ENCODE results near the gene CLCN6.

DNA sequence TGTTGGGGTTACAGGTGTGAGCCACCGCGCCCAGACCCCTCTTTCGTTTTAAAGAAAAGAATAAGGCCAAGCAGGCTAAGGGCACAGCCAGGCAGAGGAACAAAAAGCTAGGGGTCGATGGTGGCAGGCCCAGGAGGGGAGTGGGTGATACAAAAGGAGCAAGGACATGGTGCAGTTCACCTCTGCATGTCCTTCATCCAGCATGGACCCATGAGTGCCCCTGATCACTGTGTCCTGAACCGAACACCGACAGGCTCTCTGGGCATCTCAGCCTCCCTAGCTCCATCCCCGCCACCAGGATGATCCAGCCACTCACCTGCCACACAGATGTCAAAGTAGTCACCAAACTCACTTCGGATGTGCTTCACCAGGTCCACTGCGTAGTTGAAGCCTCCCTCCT, 6.1 kb upstream of the CLCN6 start:
- TF ChIP-seq ZNF624 (tag by site-specific recombination; IDR thresholded peaks at IDR 0.05) (no peak), ZEB2 (tag by site-specific recombination; IDR thresholded peaks at IDR 0.05) (no peak), ZNF792 (tag by site-specific recombination; IDR thresholded peaks at IDR 0.05) (no peak), SALL2 (tag by site-specific recombination; IDR thresholded peaks at IDR 0.05; ENCODE audit: borderline replicate concordance) (no peak), ZNF155 (tag by site-specific recombination; IDR thresholded peaks at IDR 0.05) (no peak), ZNF544 (tag by site-specific recombination; IDR thresholded peaks at IDR 0.05) (no peak), ZBTB48 (tag by site-specific recombination; IDR thresholded peaks at IDR 0.05) (no peak), HOXC10 (CRISPR knock-in tag; IDR thresholded peaks at IDR 0.05) (no peak)
- TF ChIP-seq, protein P1, sequence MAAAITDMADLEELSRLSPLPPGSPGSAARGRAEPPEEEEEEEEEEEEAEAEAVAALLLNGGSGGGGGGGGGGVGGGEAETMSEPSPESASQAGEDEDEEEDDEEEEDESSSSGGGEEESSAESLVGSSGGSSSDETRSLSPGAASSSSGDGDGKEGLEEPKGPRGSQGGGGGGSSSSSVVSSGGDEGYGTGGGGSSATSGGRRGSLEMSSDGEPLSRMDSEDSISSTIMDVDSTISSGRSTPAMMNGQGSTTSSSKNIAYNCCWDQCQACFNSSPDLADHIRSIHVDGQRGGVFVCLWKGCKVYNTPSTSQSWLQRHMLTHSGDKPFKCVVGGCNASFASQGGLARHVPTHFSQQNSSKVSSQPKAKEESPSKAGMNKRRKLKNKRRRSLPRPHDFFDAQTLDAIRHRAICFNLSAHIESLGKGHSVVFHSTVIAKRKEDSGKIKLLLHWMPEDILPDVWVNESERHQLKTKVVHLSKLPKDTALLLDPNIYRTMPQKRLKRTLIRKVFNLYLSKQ (tag by site-specific recombination; IDR thresholded peaks at IDR 0.05; ENCODE audit: borderline replicate concordance): no peak
- TF ChIP-seq, protein P2, sequence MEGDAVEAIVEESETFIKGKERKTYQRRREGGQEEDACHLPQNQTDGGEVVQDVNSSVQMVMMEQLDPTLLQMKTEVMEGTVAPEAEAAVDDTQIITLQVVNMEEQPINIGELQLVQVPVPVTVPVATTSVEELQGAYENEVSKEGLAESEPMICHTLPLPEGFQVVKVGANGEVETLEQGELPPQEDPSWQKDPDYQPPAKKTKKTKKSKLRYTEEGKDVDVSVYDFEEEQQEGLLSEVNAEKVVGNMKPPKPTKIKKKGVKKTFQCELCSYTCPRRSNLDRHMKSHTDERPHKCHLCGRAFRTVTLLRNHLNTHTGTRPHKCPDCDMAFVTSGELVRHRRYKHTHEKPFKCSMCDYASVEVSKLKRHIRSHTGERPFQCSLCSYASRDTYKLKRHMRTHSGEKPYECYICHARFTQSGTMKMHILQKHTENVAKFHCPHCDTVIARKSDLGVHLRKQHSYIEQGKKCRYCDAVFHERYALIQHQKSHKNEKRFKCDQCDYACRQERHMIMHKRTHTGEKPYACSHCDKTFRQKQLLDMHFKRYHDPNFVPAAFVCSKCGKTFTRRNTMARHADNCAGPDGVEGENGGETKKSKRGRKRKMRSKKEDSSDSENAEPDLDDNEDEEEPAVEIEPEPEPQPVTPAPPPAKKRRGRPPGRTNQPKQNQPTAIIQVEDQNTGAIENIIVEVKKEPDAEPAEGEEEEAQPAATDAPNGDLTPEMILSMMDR (tag by site-specific recombination; IDR thresholded peaks at IDR 0.05): no peak
- TF ChIP-seq, protein P3, sequence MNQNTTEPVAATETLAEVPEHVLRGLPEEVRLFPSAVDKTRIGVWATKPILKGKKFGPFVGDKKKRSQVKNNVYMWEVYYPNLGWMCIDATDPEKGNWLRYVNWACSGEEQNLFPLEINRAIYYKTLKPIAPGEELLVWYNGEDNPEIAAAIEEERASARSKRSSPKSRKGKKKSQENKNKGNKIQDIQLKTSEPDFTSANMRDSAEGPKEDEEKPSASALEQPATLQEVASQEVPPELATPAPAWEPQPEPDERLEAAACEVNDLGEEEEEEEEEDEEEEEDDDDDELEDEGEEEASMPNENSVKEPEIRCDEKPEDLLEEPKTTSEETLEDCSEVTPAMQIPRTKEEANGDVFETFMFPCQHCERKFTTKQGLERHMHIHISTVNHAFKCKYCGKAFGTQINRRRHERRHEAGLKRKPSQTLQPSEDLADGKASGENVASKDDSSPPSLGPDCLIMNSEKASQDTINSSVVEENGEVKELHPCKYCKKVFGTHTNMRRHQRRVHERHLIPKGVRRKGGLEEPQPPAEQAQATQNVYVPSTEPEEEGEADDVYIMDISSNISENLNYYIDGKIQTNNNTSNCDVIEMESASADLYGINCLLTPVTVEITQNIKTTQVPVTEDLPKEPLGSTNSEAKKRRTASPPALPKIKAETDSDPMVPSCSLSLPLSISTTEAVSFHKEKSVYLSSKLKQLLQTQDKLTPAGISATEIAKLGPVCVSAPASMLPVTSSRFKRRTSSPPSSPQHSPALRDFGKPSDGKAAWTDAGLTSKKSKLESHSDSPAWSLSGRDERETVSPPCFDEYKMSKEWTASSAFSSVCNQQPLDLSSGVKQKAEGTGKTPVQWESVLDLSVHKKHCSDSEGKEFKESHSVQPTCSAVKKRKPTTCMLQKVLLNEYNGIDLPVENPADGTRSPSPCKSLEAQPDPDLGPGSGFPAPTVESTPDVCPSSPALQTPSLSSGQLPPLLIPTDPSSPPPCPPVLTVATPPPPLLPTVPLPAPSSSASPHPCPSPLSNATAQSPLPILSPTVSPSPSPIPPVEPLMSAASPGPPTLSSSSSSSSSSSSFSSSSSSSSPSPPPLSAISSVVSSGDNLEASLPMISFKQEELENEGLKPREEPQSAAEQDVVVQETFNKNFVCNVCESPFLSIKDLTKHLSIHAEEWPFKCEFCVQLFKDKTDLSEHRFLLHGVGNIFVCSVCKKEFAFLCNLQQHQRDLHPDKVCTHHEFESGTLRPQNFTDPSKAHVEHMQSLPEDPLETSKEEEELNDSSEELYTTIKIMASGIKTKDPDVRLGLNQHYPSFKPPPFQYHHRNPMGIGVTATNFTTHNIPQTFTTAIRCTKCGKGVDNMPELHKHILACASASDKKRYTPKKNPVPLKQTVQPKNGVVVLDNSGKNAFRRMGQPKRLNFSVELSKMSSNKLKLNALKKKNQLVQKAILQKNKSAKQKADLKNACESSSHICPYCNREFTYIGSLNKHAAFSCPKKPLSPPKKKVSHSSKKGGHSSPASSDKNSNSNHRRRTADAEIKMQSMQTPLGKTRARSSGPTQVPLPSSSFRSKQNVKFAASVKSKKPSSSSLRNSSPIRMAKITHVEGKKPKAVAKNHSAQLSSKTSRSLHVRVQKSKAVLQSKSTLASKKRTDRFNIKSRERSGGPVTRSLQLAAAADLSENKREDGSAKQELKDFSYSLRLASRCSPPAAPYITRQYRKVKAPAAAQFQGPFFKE (tag by site-specific recombination; IDR thresholded peaks at IDR 0.05; ENCODE audit: borderline replicate concordance): no peak
- TF ChIP-seq, protein P4, sequence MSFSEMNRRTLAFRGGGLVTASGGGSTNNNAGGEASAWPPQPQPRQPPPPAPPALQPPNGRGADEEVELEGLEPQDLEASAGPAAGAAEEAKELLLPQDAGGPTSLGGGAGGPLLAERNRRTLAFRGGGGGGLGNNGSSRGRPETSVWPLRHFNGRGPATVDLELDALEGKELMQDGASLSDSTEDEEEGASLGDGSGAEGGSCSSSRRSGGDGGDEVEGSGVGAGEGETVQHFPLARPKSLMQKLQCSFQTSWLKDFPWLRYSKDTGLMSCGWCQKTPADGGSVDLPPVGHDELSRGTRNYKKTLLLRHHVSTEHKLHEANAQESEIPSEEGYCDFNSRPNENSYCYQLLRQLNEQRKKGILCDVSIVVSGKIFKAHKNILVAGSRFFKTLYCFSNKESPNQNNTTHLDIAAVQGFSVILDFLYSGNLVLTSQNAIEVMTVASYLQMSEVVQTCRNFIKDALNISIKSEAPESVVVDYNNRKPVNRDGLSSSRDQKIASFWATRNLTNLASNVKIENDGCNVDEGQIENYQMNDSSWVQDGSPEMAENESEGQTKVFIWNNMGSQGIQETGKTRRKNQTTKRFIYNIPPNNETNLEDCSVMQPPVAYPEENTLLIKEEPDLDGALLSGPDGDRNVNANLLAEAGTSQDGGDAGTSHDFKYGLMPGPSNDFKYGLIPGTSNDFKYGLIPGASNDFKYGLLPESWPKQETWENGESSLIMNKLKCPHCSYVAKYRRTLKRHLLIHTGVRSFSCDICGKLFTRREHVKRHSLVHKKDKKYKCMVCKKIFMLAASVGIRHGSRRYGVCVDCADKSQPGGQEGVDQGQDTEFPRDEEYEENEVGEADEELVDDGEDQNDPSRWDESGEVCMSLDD (tag by site-specific recombination; IDR thresholded peaks at IDR 0.05): no peak

Data from HEK293 (cell line).